Activated naive CD8-positive, alpha-beta T cell treated with anti-CD3 and anti-CD28 coated beads, Interleukin-2, amount 50 U/mL, for 24 hours (primary cell): ENCODE data around the gene KPNB1.

Source experiments
- ATAC-seq: fragments of 150-1000 bp; cut with Tn5 transposase; one replicate; pipeline ENCODE4 v1.10.0; 2021
- DNase-seq: peaks from one replicate; pipeline ENCODE4 v3.0.0; 2021
- H3K27ac Mint-ChIP-seq: one replicate; pipeline ENCODE4 v1.8.0; 2021; ENCODE audit warnings: mild to moderate bottlenecking, mixed read lengths
- H3K27me3 Mint-ChIP-seq: one replicate; pipeline ENCODE4 v1.8.0; 2021; ENCODE audit warnings: mixed read lengths
- H3K36me3 Mint-ChIP-seq: one replicate; pipeline ENCODE4 v1.8.0; 2021; ENCODE audit warnings: low read depth, mixed read lengths
- H3K4me1 Mint-ChIP-seq: one replicate; pipeline ENCODE4 v1.8.0; 2021; ENCODE audit warnings: mixed read lengths
- H3K4me3 Mint-ChIP-seq: one replicate; pipeline ENCODE4 v1.8.0; 2021; ENCODE audit warnings: mild to moderate bottlenecking, moderate library complexity, mixed read lengths
- H3K9me3 Mint-ChIP-seq: one replicate; pipeline ENCODE4 v1.8.0; 2021; ENCODE audit warnings: mixed read lengths

The KPNB1 gene

GRCh38 chr17:47628014-47628566 lies 21.6 kb upstream of the KPNB1 start:
- ATAC-seq: no peak
- Mint-ChIP-seq H3K27ac (no peak overlapping the region), H3K4me1 (no peaks in the 10 kb centered on the region), H3K9me3 (no peaks in the 10 kb centered on the region), H3K4me3 (no peak overlapping the region), H3K36me3 (peaks cover 4% of the 10 kb centered on the region), H3K27me3 (no peaks in the 10 kb centered on the region)
- DNase-seq: no peak

- ATAC-seq (no peak), DNase-seq (no peak)
- Mint-ChIP-seq H3K27me3 (no peaks in the 10 kb centered on the region), H3K36me3 (peaks cover 1% of the 10 kb centered on the region), H3K9me3 (no peaks in the 10 kb centered on the region), H3K4me3 (no peak overlapping the region), H3K27ac (no peak overlapping the region), H3K4me1 (no peaks in the 10 kb centered on the region)
Measured at GRCh38 chr17:47629826-47630225, 19.9 kb upstream of the KPNB1 start.

- ATAC-seq: no peak
- H3K9me3 Mint-ChIP-seq: no peaks in the 10 kb centered on the region
- no peaks in the 10 kb centered on the region for H3K4me1 Mint-ChIP-seq
- no peaks in the 10 kb centered on the region for H3K36me3 Mint-ChIP-seq
- H3K27ac Mint-ChIP-seq: no peak overlapping the region
- no peak overlapping the region for H3K4me3 Mint-ChIP-seq
- DNase-seq: no peak
- no peaks in the 10 kb centered on the region for H3K27me3 Mint-ChIP-seq
Measured at GRCh38 chr17:47630614-47631013, 19.1 kb upstream of the KPNB1 start.

GRCh38 chr17:47632991-47633390 lies 16.7 kb upstream of the KPNB1 start:
- DNase-seq (no peak), ATAC-seq (no peak)
- Mint-ChIP-seq H3K9me3 (no peaks in the 10 kb centered on the region), H3K4me1 (peaks cover 6% of the 10 kb centered on the region), H3K36me3 (no peaks in the 10 kb centered on the region), H3K4me3 (no peak overlapping the region), H3K27ac (no peak overlapping the region), H3K27me3 (no peaks in the 10 kb centered on the region)

- Mint-ChIP-seq H3K27me3 (no peaks in the 10 kb centered on the region), H3K36me3 (no peaks in the 10 kb centered on the region), H3K9me3 (no peaks in the 10 kb centered on the region), H3K4me3 (no peak overlapping the region), H3K27ac (no peak overlapping the region), H3K4me1 (peaks cover 6% of the 10 kb centered on the region)
- ATAC-seq (no peak), DNase-seq (no peak)
Measured at GRCh38 chr17:47633996-47634395, 15.7 kb upstream of the KPNB1 start.

- Mint-ChIP-seq H3K27ac (no peak overlapping the region), H3K9me3 (no peaks in the 10 kb centered on the region), H3K36me3 (no peaks in the 10 kb centered on the region), H3K27me3 (no peaks in the 10 kb centered on the region), H3K4me1 (peaks cover 6% of the 10 kb centered on the region), H3K4me3 (no peak overlapping the region)
- no peak for ATAC-seq
- DNase-seq: no peak
Measured at GRCh38 chr17:47634870-47635269, 14.8 kb upstream of the KPNB1 start.

GRCh38 chr17:47635734-47636133 lies 14.0 kb upstream of the KPNB1 start:
- Mint-ChIP-seq H3K27me3 (no peaks in the 10 kb centered on the region), H3K36me3 (no peaks in the 10 kb centered on the region), H3K4me1 (peaks cover 6% of the 10 kb centered on the region), H3K4me3 (no peak overlapping the region), H3K9me3 (no peaks in the 10 kb centered on the region), H3K27ac (no peak overlapping the region)
- no peak for DNase-seq
- no peak for ATAC-seq

GRCh38 chr17:47636273-47637030 lies 13.3 kb upstream of the KPNB1 start:
- ATAC-seq (no peak), DNase-seq (no peak)
- Mint-ChIP-seq H3K4me3 (no peak overlapping the region), H3K27ac (no peak overlapping the region), H3K27me3 (no peaks in the 10 kb centered on the region), H3K9me3 (no peaks in the 10 kb centered on the region), H3K36me3 (no peaks in the 10 kb centered on the region), H3K4me1 (peaks cover 6% of the 10 kb centered on the region)

GRCh38 chr17:47638903-47639302 lies 10.8 kb upstream of the KPNB1 start:
- no peaks in the 10 kb centered on the region for H3K9me3 Mint-ChIP-seq
- no peaks in the 10 kb centered on the region for H3K27me3 Mint-ChIP-seq
- no peak for DNase-seq
- no peak overlapping the region for H3K4me3 Mint-ChIP-seq
- no peak overlapping the region for H3K27ac Mint-ChIP-seq
- H3K36me3 Mint-ChIP-seq: no peaks in the 10 kb centered on the region
- H3K4me1 Mint-ChIP-seq: peaks cover 6% of the 10 kb centered on the region
- ATAC-seq: no peak

GRCh38 chr17:47640076-47640475 lies 9.6 kb upstream of the KPNB1 start:
- H3K9me3 Mint-ChIP-seq: no peaks in the 10 kb centered on the region

GRCh38 chr17:47641202-47641601 lies 8.5 kb upstream of the KPNB1 start:
- peaks cover 7% of the 10 kb centered on the region for H3K4me1 Mint-ChIP-seq
- ATAC-seq: no peak
- no peaks in the 10 kb centered on the region for H3K36me3 Mint-ChIP-seq
- no peaks in the 10 kb centered on the region for H3K9me3 Mint-ChIP-seq
- no peak overlapping the region for H3K4me3 Mint-ChIP-seq
- no peaks in the 10 kb centered on the region for H3K27me3 Mint-ChIP-seq
- DNase-seq: no peak
- H3K27ac Mint-ChIP-seq: no peak overlapping the region

More at GRCh38 chr17:47640076-47640475, 9.6 kb upstream of the KPNB1 start:
- Mint-ChIP-seq H3K4me3 (no peak overlapping the region), H3K27ac (no peak overlapping the region), H3K27me3 (no peaks in the 10 kb centered on the region), H3K4me1 (peaks cover 6% of the 10 kb centered on the region), H3K36me3 (no peaks in the 10 kb centered on the region)
- no peak for ATAC-seq
- no peak for DNase-seq

- DNase-seq (no peak), ATAC-seq (no peak)
- Mint-ChIP-seq H3K4me3 (no peak overlapping the region), H3K4me1 (peaks cover 21% of the 10 kb centered on the region), H3K9me3 (no peaks in the 10 kb centered on the region), H3K27me3 (no peaks in the 10 kb centered on the region), H3K27ac (no peak overlapping the region), H3K36me3 (no peaks in the 10 kb centered on the region)
Measured at GRCh38 chr17:47643116-47643515, 6.6 kb upstream of the KPNB1 start.

GRCh38 chr17:47644324-47644723 lies 5.4 kb upstream of the KPNB1 start:
- Mint-ChIP-seq H3K4me3 (no peak overlapping the region), H3K9me3 (no peaks in the 10 kb centered on the region), H3K27ac (no peak overlapping the region), H3K27me3 (peaks cover under 1% of the 10 kb centered on the region), H3K4me1 (peaks cover 29% of the 10 kb centered on the region), H3K36me3 (peaks cover 2% of the 10 kb centered on the region)
- DNase-seq (no peak), ATAC-seq (no peak)

GRCh38 chr17:47649972-47650524 lies 329 bp downstream of the KPNB1 start:
- Mint-ChIP-seq H3K36me3 (peaks cover 44% of the 10 kb centered on the region), H3K27ac (peak overlapping the region; percentile 98), H3K27me3 (peaks cover 4% of the 10 kb centered on the region), H3K4me1 (peaks cover 76% of the 10 kb centered on the region), H3K9me3 (no peaks in the 10 kb centered on the region), H3K4me3 (peak overlapping the region; percentile 98)
- ATAC-seq (peak; percentile 0), DNase-seq (no peak)
